ENCODE results near the gene GPR63.

Gene GPR63

GRCh38 chr6:96760153-96760687 is 77.1 kb downstream of the GPR63 start:
- no peak for DNase-seq (ENCODE audit: low spot score)

- DNase-seq (ENCODE audit: low spot score) = no peak
These were observed 82.2 kb downstream of the GPR63 start for GRCh38 chr6:96755096-96755495.

DNA sequence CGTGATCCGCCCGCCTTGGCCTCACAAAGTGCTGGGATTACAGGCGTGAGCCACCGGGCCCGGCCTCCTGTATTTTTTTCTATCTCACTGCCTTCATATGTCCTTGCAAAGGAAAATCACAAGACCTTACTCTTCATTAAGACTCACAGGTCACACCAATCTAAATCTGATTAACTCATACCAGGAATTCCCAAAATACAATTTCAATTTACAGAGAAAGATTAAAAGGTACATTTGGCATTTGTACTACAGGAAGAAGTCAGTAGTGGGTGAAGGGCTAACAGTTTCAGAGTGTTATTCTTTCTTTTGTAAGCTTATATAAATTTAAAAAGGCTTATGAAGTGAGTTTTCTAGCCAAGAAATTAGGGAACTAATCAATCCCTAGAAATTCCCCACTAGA is 87.4 kb downstream of the GPR63 start:
- no peak for DNase-seq (ENCODE audit: low spot score)

All from CD4-positive, alpha-beta T cell treated with Interleukin-15 for 4 hours (primary cell).